ENCODE measurements around the gene AKAP9.
"Not testable (repeated sequence)": the region's sequence is repeated elsewhere in the genome, so short reads cannot be mapped to it uniquely, and the experiment has no call there.

Gene AKAP9

GRCh38 chr7:92025260-92025659 is 84.6 kb downstream of the AKAP9 start:
- no peak for DNase-seq

- not testable (repeated sequence) for DNase-seq
Measured at GRCh38 chr7:92026635-92027034, 86.0 kb downstream of the AKAP9 start.

- not testable (repeated sequence) for DNase-seq
Measured at GRCh38 chr7:92027128-92027527, 86.5 kb downstream of the AKAP9 start.

- DNase-seq, result no peak
Measured at GRCh38 chr7:92028226-92028625, 87.6 kb downstream of the AKAP9 start.

GRCh38 chr7:92028686-92029085 is 88.0 kb downstream of the AKAP9 start:
- no peak for DNase-seq

GRCh38 chr7:92034116-92034515 is 93.5 kb downstream of the AKAP9 start:
- DNase-seq, result no peak

GRCh38 chr7:92035576-92035975 is 94.9 kb downstream of the AKAP9 start:
- no peak for DNase-seq

GRCh38 chr7:92039900-92040299 is 99.2 kb downstream of the AKAP9 start:
- no peak for DNase-seq

- DNase-seq, result no peak
Measured at GRCh38 chr7:92042056-92042737, 101.5 kb downstream of the AKAP9 start.

GRCh38 chr7:92043098-92043497 is 102.4 kb downstream of the AKAP9 start:
- no peak for DNase-seq

- no peak for DNase-seq
Measured at GRCh38 chr7:92043637-92044036, 103.0 kb downstream of the AKAP9 start.

GRCh38 chr7:92044148-92044547 is 103.5 kb downstream of the AKAP9 start:
- no peak for DNase-seq

- no peak for DNase-seq
Measured at GRCh38 chr7:92044940-92045339, 104.3 kb downstream of the AKAP9 start.

- no peak for DNase-seq
Measured at GRCh38 chr7:92051655-92052054, 111.0 kb downstream of the AKAP9 start.

GRCh38 chr7:92052159-92052558 is 111.5 kb downstream of the AKAP9 start:
- DNase-seq, result no peak

GRCh38 chr7:92052684-92053083 is 112.0 kb downstream of the AKAP9 start:
- no peak for DNase-seq

GRCh38 chr7:92053312-92053711 is 112.7 kb downstream of the AKAP9 start:
- no peak for DNase-seq

- DNase-seq, result no peak
Measured at GRCh38 chr7:92056286-92056685, 115.6 kb downstream of the AKAP9 start.

GRCh38 chr7:92057375-92057774 is 116.7 kb downstream of the AKAP9 start:
- peak; percentile 25 for DNase-seq

GRCh38 chr7:92058040-92058439 is 117.4 kb downstream of the AKAP9 start:
- DNase-seq, result no peak

GRCh38 chr7:92058899-92059298 is 118.2 kb downstream of the AKAP9 start:
- DNase-seq, result no peak

- DNase-seq, result no peak
Measured at GRCh38 chr7:92061154-92061553, 120.5 kb downstream of the AKAP9 start.

GRCh38 chr7:92064438-92065029 is 123.9 kb downstream of the AKAP9 start:
- DNase-seq, result no peak

- no peak for DNase-seq
Measured at GRCh38 chr7:92071032-92071431, 130.4 kb downstream of the AKAP9 start.

- no peak for DNase-seq
Measured at GRCh38 chr7:92072121-92072520, 131.5 kb downstream of the AKAP9 start.
